A549 (cell line): ENCODE data around the gene TP53TG5. TPM values are rescaled to one million over a fixed set of nuclear protein-coding genes. Genes with fewer than 3 reads are reported as not detected.

ENCODE experiments used
- ATAC-seq, 2 experiments: fragments of 200-7000 bp in 1 of 2; fragments of >200 bp in 1 of 2; cut with Nextera tagmentation in 1 of 2; cut with Tn5 transposase in 1 of 2; 3 replicates each; pipeline versions ENCODE4 v1.8.0 to v1.9.1; 2018 to 2020; ENCODE audit warnings: mild to moderate bottlenecking in 1 of 2, moderate library complexity in 1 of 2
- CTCF ChIA-PET: fragments of 300-600 bp; sonication (Branson Sonifier 250); formaldehyde crosslinking; extraction: SDS; loops from one replicate; lab custom pipeline; 2021; ENCODE audit warnings: antibody characterized with exemption, inconsistent platforms; lab: Yijun Ruan, JAX
- POLR2A ChIA-PET: fragments of 350-600 bp; formaldehyde crosslinking; extraction: SDS; loops from one replicate; lab custom pipeline; 2021; ENCODE audit warnings: antibody characterized with exemption, inconsistent platforms; lab: Yijun Ruan, JAX
- DNase-seq, 2 experiments: peaks; one replicate each; pipeline versions ENCODE4 v3.0.0 to v3.0.0-alpha.2; 2011 to 2016; ENCODE audit warnings: low read depth in 1 of 2, low spot score in 1 of 2
- FAIRE-seq: peaks from 2 replicates; lab custom pipeline; 2011; peaks lifted over from hg19 to GRCh38; lab: Jason Lieb, UNC
- H3K27ac ChIP-seq, 2 experiments: fragments of >200 bp; sonication (Bioruptor Twin); formaldehyde crosslinking; 3 replicates each; pipeline ENCODE4 v1.5.1; 2016 to 2017
- H3K4me1 ChIP-seq: fragments of >200 bp; sonication (Bioruptor Twin); formaldehyde crosslinking; 3 replicates; pipeline ENCODE4 v1.6.1; 2016
- H3K4me2 ChIP-seq: fragments of >200 bp; sonication (Bioruptor Twin); formaldehyde crosslinking; 3 replicates; pipeline ENCODE4 v1.6.1; 2016
- H3K4me3 ChIP-seq: fragments of >200 bp; sonication (Bioruptor Twin); formaldehyde crosslinking; 3 replicates; pipeline ENCODE4 v1.5.1; 2016
- H3K9me3 ChIP-seq: fragments of >200 bp; sonication (Bioruptor Twin); formaldehyde crosslinking; 3 replicates; pipeline ENCODE4 v1.6.1; 2016
- BHLHE40 ChIP-seq: IDR thresholded peaks from 2 replicates; pipeline ENCODE4 v1.6.1; 2012; ENCODE audit warnings: low read depth, low read length, inconsistent platforms
- CHD4 ChIP-seq: fragments of 200-600 bp; sonication (generic); IDR thresholded peaks from 2 replicates; pipeline ENCODE4 v1.6.1; 2016; ENCODE audit warnings: antibody characterized with exemption, mild to moderate bottlenecking, borderline replicate concordance
- E2F6 ChIP-seq: IDR thresholded peaks from 2 replicates; pipeline ENCODE4 v1.6.1; 2012; ENCODE audit warnings: low read depth, borderline replicate concordance
- EHMT2 ChIP-seq: fragments of 200-600 bp; sonication (generic); IDR thresholded peaks from 2 replicates; pipeline ENCODE4 v1.6.1; 2016; ENCODE audit warnings: antibody characterized with exemption, low read depth, mild to moderate bottlenecking, moderate library complexity
- EP300 ChIP-seq, 2 experiments: fragments of >200 bp; sonication (Bioruptor Twin); formaldehyde crosslinking; IDR thresholded peaks; 2 replicates in 1 of 2; 3 replicates in 1 of 2; pipeline ENCODE4 v1.6.1; 2016 to 2017
- ESRRA ChIP-seq: fragments of 150-350 bp; IDR thresholded peaks from 2 replicates; pipeline ENCODE4 v1.6.1; 2014; ENCODE audit warnings: mild to moderate bottlenecking, low read length, borderline replicate concordance
- FOSL2 ChIP-seq, 2 experiments: fragments of 450-650 bp in 1 of 2; fragments of >200 bp in 1 of 2; sonication (Bioruptor Twin) in 1 of 2; formaldehyde crosslinking; IDR thresholded peaks; 2 replicates each; pipeline versions ENCODE4 v1.5.0 to v1.6.1; 2016 to 2020; ENCODE audit warnings: mild to moderate bottlenecking in 1 of 2, moderate library complexity in 1 of 2
- FOXS1 ChIP-seq: fragments of 250-450 bp; sonication (Bioruptor Pico); IDR thresholded peaks from 2 replicates; pipeline ENCODE4 v1.5.0; 2020; ENCODE audit warnings: mild to moderate bottlenecking, moderate library complexity
- HDAC2 ChIP-seq: fragments of 200-600 bp; sonication (generic); IDR thresholded peaks from 2 replicates; pipeline ENCODE4 v1.6.1; 2016
- HEYL ChIP-seq: fragments of 250-450 bp; sonication (Bioruptor Pico); IDR thresholded peaks from 2 replicates; pipeline ENCODE4 v1.8.0; 2021; ENCODE audit warnings: mild to moderate bottlenecking, moderate library complexity
- HOXB5 ChIP-seq: fragments of 250-450 bp; sonication (Bioruptor Pico); IDR thresholded peaks from 2 replicates; pipeline ENCODE4 v1.5.0; 2020; ENCODE audit warnings: mild to moderate bottlenecking, moderate library complexity
- KDM5A ChIP-seq: fragments of 200-600 bp; sonication (generic); IDR thresholded peaks from 2 replicates; pipeline ENCODE4 v1.6.1; 2016; ENCODE audit warnings: antibody characterized with exemption, mild to moderate bottlenecking
- MAX ChIP-seq: IDR thresholded peaks from 2 replicates; pipeline ENCODE4 v1.6.1; 2012
- NFE2L2 ChIP-seq: fragments of 150-350 bp; conservative IDR thresholded peaks from 2 replicates; pipeline ENCODE4 v1.6.1; 2014; ENCODE audit warnings: low read length
- PHF8 ChIP-seq: fragments of 200-600 bp; sonication (generic); IDR thresholded peaks from 2 replicates; pipeline ENCODE4 v1.6.1; 2016; ENCODE audit warnings: low read depth, mild to moderate bottlenecking, antibody characterized with exemption, moderate library complexity, borderline replicate concordance
- POLR2AphosphoS2 ChIP-seq: conservative IDR thresholded peaks from 2 replicates; pipeline ENCODE4 v1.6.1; 2012; ENCODE audit warnings: low read length, improper control_type of control experiment, inconsistent platforms
- RAD21 ChIP-seq, 2 experiments: fragments of >200 bp in 1 of 2; sonication (Bioruptor Twin) in 1 of 2; formaldehyde crosslinking in 1 of 2; IDR thresholded peaks in 1 of 2; conservative IDR thresholded peaks in 1 of 2; 2 replicates in 1 of 2; 3 replicates in 1 of 2; pipeline ENCODE4 v1.6.1; 2012 to 2018; ENCODE audit warnings: inconsistent platforms in 1 of 2
- RFX5 ChIP-seq: fragments of 450-650 bp; IDR thresholded peaks from 2 replicates; pipeline ENCODE4 v1.7.1; 2014; ENCODE audit warnings: antibody characterized with exemption, mild to moderate bottlenecking, moderate library complexity
- RNF2 ChIP-seq: fragments of 200-600 bp; sonication (generic); IDR thresholded peaks from 2 replicates; pipeline ENCODE4 v1.6.1; 2016; ENCODE audit warnings: low read depth, mild to moderate bottlenecking, antibody characterized with exemption, moderate library complexity, borderline replicate concordance
- SMC3 ChIP-seq: fragments of >200 bp; sonication (Bioruptor Twin); formaldehyde crosslinking; IDR thresholded peaks from 3 replicates; pipeline ENCODE4 v1.6.1; 2018; ENCODE audit warnings: inconsistent platforms
- ZC3H11A ChIP-seq: fragments of 450-650 bp; IDR thresholded peaks from 2 replicates; pipeline ENCODE4 v1.6.1; 2014; ENCODE audit warnings: antibody characterized with exemption, mild to moderate bottlenecking
- ZSCAN20 ChIP-seq: fragments of 250-450 bp; sonication (Bioruptor Pico); IDR thresholded peaks from 2 replicates; pipeline ENCODE4 v1.8.0; 2022; ENCODE audit warnings: mild to moderate bottlenecking, moderate library complexity
- WGBS: methylation state at CpG from one replicate; pipeline ENCODE4 v1.1.6; 2017; ENCODE audit errors: missing lambda C conversion rate; 5-methylcytosine and 5-hydroxymethylcytosine counted together
- polyA plus RNA-seq, 4 experiments: library from polyadenylated mRNA; depleted of rRNA in 3 of 4; stranded (reverse); fragments of >200 nt; fragmentation: RNase III in 1 of 4; extraction: RNeasy Plus Mini Kit Qiagen cat#74134 plus additional on column Dnase treatment in 1 of 4; gene quantifications; 2 replicates in 3 of 4; 3 replicates in 1 of 4; pipeline ENCODE4 v1.2.3, GENCODE V29; 2011 to 2017
- TF ChIP-seq, protein P1 (sequence below): fragments of >200 bp; sonication (Bioruptor Twin); formaldehyde crosslinking; IDR thresholded peaks from 3 replicates; pipeline ENCODE4 v1.5.1; 2016
- TF ChIP-seq, protein P2 (sequence below): fragments of 250-450 bp; sonication (Bioruptor Pico); IDR thresholded peaks from 2 replicates; pipeline ENCODE4 v1.5.0; 2020; ENCODE audit warnings: low read depth, mild to moderate bottlenecking, moderate library complexity

TP53TG5 gene
- polyA plus RNA-seq, 2 of the 4 experiments (the other 2 are of a cell fraction), result not detected

GRCh38 chr20:45365444-45365970 is 12.6 kb downstream of the TP53TG5 start:
- ATAC-seq (no peak), FAIRE-seq (no peak), DNase-seq (no peak)
- CTCF ChIA-PET, result interaction anchor here (0.7 to 12.1 kb wide), 9 partner anchors 9 to 85 kb away, joined by 3 to 159 read pairs (median 11); no protein-coding TSS in a partner anchor
- POLR2A ChIA-PET, result no interaction called here
- H3K4me1 ChIP-seq, result peaks cover 4% of the 10 kb centered on the region; the same call in 1 of the 3 replicates
- H3K9me3 ChIP-seq, result no peaks in the 10 kb centered on the region
- H3K4me2 ChIP-seq, result no peak overlapping the region
- no peak for TF ChIP-seq ZSCAN20 (CRISPR knock-in tag)
- no peak for TF ChIP-seq RFX5
- TF ChIP-seq NFE2L2, result no peak
- no peak for TF ChIP-seq BHLHE40
- TF ChIP-seq, protein P1, sequence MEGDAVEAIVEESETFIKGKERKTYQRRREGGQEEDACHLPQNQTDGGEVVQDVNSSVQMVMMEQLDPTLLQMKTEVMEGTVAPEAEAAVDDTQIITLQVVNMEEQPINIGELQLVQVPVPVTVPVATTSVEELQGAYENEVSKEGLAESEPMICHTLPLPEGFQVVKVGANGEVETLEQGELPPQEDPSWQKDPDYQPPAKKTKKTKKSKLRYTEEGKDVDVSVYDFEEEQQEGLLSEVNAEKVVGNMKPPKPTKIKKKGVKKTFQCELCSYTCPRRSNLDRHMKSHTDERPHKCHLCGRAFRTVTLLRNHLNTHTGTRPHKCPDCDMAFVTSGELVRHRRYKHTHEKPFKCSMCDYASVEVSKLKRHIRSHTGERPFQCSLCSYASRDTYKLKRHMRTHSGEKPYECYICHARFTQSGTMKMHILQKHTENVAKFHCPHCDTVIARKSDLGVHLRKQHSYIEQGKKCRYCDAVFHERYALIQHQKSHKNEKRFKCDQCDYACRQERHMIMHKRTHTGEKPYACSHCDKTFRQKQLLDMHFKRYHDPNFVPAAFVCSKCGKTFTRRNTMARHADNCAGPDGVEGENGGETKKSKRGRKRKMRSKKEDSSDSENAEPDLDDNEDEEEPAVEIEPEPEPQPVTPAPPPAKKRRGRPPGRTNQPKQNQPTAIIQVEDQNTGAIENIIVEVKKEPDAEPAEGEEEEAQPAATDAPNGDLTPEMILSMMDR, result no peak
- TF ChIP-seq EP300 (IDR thresholded peaks at IDR 0.05), result no peak
- no peak for TF ChIP-seq FOXS1 (CRISPR knock-in tag)
- TF ChIP-seq RAD21 (conservative IDR thresholded peaks at IDR 0.05 in 1 of 2, IDR thresholded peaks at IDR 0.05 in 1 of 2), result no peak
- H3K27ac ChIP-seq, result no peak overlapping the region
- H3K4me3 ChIP-seq, result no peak overlapping the region
- 96% methylated on average over 5 of the region's 5 CpGs for WGBS

- no peak for DNase-seq
- FAIRE-seq, result no peak
- Histone ChIP-seq H3K9me3 (no peaks in the 10 kb centered on the region), H3K4me2 (peak overlapping the region; percentile 84), H3K4me1 (peaks cover 18% of the 10 kb centered on the region; the same call in 2 of the 3 replicates), H3K27ac (peak overlapping the region; percentile 95 to 97), H3K4me3 (peak overlapping the region; percentile 64)
- ChIA-PET POLR2A (interaction anchor here (0.5 to 2.2 kb wide), 13 partner anchors 10 to 570 kb away, joined by 3 to 35 read pairs (median 6); partner anchors contain the start of genes PIGT and SDC4), CTCF (interaction anchor here (0.7 to 9.2 kb wide), 35 partner anchors 10 to 599 kb away, joined by 3 to 159 read pairs (median 7); partner anchors contain the start of genes DNTTIP1, SDC4 and WFDC3)
- TF ChIP-seq CHD4 (no peak), EHMT2 (no peak), PHF8 (no peak), RFX5 (no peak), FOSL2 (IDR thresholded peaks at IDR 0.05) (no peak), FOSL2 (CRISPR knock-in tag; IDR thresholded peaks at IDR 0.05) (no peak), RNF2 (no peak), POLR2AphosphoS2 (no peak), ESRRA (no peak), ZC3H11A (no peak), MAX (no peak; the same call in 1 of the 2 replicates), E2F6 (no peak), EP300 (IDR thresholded peaks at IDR 0.05) (no peak), ZSCAN20 (CRISPR knock-in tag) (no peak), SMC3 (no peak), HEYL (no peak), KDM5A (no peak), HOXB5 (CRISPR knock-in tag) (no peak), HDAC2 (no peak)
- TF ChIP-seq, protein P2, sequence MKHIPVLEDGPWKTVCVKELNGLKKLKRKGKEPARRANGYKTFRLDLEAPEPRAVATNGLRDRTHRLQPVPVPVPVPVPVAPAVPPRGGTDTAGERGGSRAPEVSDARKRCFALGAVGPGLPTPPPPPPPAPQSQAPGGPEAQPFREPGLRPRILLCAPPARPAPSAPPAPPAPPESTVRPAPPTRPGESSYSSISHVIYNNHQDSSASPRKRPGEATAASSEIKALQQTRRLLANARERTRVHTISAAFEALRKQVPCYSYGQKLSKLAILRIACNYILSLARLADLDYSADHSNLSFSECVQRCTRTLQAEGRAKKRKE (CRISPR knock-in tag), result no peak
- WGBS, result 37% methylated on average over 15 of the region's 23 CpGs
- ATAC-seq, result no peak
Measured at GRCh38 chr20:45363611-45364492, 14.3 kb downstream of the TP53TG5 start.
